RWPE2 (cell line): ENCODE data around the gene G6PC3.
"Not testable (repeated sequence)": the region's sequence is repeated elsewhere in the genome, so short reads cannot be mapped to it uniquely, and the experiment has no call there.

Source experiments
- ATAC-seq: fragments of 200-7000 bp; cut with Tn5 transposase; 3 replicates; pipeline ENCODE4 v1.9.1; 2021; ENCODE audit warnings: low read depth
- DNase-seq: peaks from one replicate; pipeline ENCODE4 v3.0.0-alpha.2; 2020; ENCODE audit warnings: low spot score
- H3K27ac ChIP-seq: fragments of 450-650 bp; 2 replicates; pipeline ENCODE4 v1.5.1; 2017; ENCODE audit warnings: mild to moderate bottlenecking; ENCODE audit not compliant: poor library complexity, severe bottlenecking
- H3K27me3 ChIP-seq: fragments of 250-450 bp; sonication (Bioruptor Pico); 2 replicates; pipeline ENCODE4 v1.5.1; 2021; ENCODE audit warnings: mild to moderate bottlenecking, moderate library complexity; ENCODE audit not compliant: insufficient read depth, poor library complexity, severe bottlenecking
- H3K36me3 ChIP-seq: fragments of 250-450 bp; sonication (Bioruptor Pico); 2 replicates; pipeline ENCODE4 v1.5.1; 2020; ENCODE audit warnings: low read depth, mild to moderate bottlenecking, moderate library complexity
- H3K4me1 ChIP-seq: fragments of 250-450 bp; sonication (Bioruptor Pico); 2 replicates; pipeline ENCODE4 v1.5.1; 2021; ENCODE audit warnings: mild to moderate bottlenecking, moderate library complexity; ENCODE audit not compliant: insufficient read depth, poor library complexity, severe bottlenecking
- H3K4me3 ChIP-seq: fragments of 250-450 bp; sonication (Bioruptor Pico); 2 replicates; pipeline ENCODE4 v1.5.1; 2021; ENCODE audit warnings: mild to moderate bottlenecking, moderate library complexity; ENCODE audit not compliant: severe bottlenecking
- H3K9me3 ChIP-seq: fragments of 250-450 bp; sonication (Bioruptor Pico); 2 replicates; pipeline ENCODE4 v1.5.1; 2021; ENCODE audit warnings: mild to moderate bottlenecking, moderate library complexity; ENCODE audit not compliant: severe bottlenecking
- TF ChIP-seq, protein P1 (sequence below): fragments of 450-650 bp; IDR thresholded peaks from one replicate; pipeline ENCODE4 v1.5.1; 2017; ENCODE audit warnings: mild to moderate bottlenecking, moderate library complexity; ENCODE audit not compliant: poor library complexity, severe bottlenecking

Gene G6PC3

DNA sequence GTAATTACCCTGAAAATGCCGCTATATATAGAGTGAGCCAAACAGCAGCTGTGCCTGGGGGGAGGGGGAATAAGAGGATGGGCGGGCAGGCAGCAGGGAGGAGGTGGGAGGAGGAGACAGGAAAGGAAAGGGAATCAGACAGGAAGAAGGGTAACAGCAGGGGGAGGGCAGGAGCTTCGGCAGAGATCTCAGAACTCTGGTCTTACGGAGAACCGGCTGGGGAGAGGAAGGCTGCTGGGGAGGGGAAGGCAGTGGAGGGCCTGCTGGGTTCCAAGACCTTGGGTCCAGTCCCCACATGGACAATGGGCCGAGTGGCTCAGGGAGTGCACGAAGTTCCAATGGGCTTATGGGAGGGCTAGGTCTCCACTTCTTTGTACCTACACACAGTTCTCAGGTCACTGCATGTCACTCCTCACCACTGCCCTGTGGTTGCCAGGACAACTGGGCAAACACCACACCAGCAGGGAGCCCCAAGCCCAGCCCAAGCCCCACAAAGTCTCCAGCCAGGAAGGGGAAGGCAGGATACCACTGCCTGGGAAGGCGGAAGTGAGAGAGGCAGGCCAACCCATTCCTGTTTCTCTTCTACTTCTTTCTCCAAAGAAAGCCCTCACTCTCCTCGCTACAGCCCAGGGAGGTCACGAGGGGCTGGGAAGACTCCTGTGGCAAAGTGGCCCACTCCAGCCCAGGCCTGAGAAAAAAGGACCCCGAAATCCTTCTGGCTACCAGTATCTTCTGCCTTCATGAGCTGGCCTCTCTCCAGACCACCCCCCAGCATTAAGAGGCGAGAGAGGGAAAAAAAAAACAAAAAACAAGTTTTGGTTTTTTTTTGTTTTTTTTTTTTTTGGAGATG, 25.3 kb downstream of the G6PC3 start:
- peak overlapping the region; percentile 12 for H3K4me3 ChIP-seq
- TF ChIP-seq, protein P1, sequence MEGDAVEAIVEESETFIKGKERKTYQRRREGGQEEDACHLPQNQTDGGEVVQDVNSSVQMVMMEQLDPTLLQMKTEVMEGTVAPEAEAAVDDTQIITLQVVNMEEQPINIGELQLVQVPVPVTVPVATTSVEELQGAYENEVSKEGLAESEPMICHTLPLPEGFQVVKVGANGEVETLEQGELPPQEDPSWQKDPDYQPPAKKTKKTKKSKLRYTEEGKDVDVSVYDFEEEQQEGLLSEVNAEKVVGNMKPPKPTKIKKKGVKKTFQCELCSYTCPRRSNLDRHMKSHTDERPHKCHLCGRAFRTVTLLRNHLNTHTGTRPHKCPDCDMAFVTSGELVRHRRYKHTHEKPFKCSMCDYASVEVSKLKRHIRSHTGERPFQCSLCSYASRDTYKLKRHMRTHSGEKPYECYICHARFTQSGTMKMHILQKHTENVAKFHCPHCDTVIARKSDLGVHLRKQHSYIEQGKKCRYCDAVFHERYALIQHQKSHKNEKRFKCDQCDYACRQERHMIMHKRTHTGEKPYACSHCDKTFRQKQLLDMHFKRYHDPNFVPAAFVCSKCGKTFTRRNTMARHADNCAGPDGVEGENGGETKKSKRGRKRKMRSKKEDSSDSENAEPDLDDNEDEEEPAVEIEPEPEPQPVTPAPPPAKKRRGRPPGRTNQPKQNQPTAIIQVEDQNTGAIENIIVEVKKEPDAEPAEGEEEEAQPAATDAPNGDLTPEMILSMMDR, result no peak
- ATAC-seq, result peak; percentile 88
- H3K27ac ChIP-seq, result peak overlapping the region; percentile 86
- peaks cover 9% of the 10 kb centered on the region for H3K4me1 ChIP-seq
- H3K36me3 ChIP-seq, result no peaks in the 10 kb centered on the region
- H3K9me3 ChIP-seq, result no peaks in the 10 kb centered on the region
- H3K27me3 ChIP-seq, result no peaks in the 10 kb centered on the region
- DNase-seq, result peak; percentile 84

GRCh38 chr17:44097110-44097958, 26.8 kb downstream of the G6PC3 start:
- no peak for ATAC-seq
- Histone ChIP-seq H3K4me1 (peaks cover 9% of the 10 kb centered on the region), H3K27me3 (no peaks in the 10 kb centered on the region), H3K27ac (no peak overlapping the region), H3K9me3 (no peaks in the 10 kb centered on the region), H3K36me3 (no peaks in the 10 kb centered on the region), H3K4me3 (no peak overlapping the region)
- no peak for DNase-seq
- TF ChIP-seq, protein P1, result no peak

- H3K36me3 ChIP-seq, H3K27me3 ChIP-seq, H3K9me3 ChIP-seq, H3K27ac ChIP-seq, H3K4me1 ChIP-seq, ATAC-seq, H3K4me3 ChIP-seq, DNase-seq: not testable (repeated sequence)
Observed at GRCh38 chr17:44101858-44102257, 31.3 kb downstream of the G6PC3 start.

GRCh38 chr17:44102849-44103622, 32.5 kb downstream of the G6PC3 start:
- no peak overlapping the region for H3K4me3 ChIP-seq
- TF ChIP-seq, protein P1, result no peak
- no peak for DNase-seq
- H3K9me3 ChIP-seq, result no peaks in the 10 kb centered on the region
- H3K27ac ChIP-seq, result no peak overlapping the region
- no peak for ATAC-seq
- no peaks in the 10 kb centered on the region for H3K36me3 ChIP-seq
- no peaks in the 10 kb centered on the region for H3K27me3 ChIP-seq
- H3K4me1 ChIP-seq, result no peaks in the 10 kb centered on the region

- H3K4me3 ChIP-seq, result no peak overlapping the region
- TF ChIP-seq, protein P1, result no peak
- no peak overlapping the region for H3K27ac ChIP-seq
- H3K4me1 ChIP-seq, result peaks cover 1% of the 10 kb centered on the region
- H3K9me3 ChIP-seq, result no peaks in the 10 kb centered on the region
- 0 out of 3 replicates have a peak, but pooled peaks have one; percentile 18 for ATAC-seq
- DNase-seq, result no peak
- H3K27me3 ChIP-seq, result no peaks in the 10 kb centered on the region
- no peaks in the 10 kb centered on the region for H3K36me3 ChIP-seq
Observed at GRCh38 chr17:44105483-44105882, 34.9 kb downstream of the G6PC3 start.
